ENCODE results near the gene GTF3C2. TPM values are rescaled to one million over a fixed set of nuclear protein-coding genes. Genes with fewer than 3 reads are reported as not detected.

The GTF3C2 gene
- total RNA-seq, 1 donor from 2014 or later, result 16.2 TPM

GRCh38 chr2:27376151-27376865 is 19.7 kb upstream of the GTF3C2 start:
- Histone ChIP-seq H3K9me3 (replicated peaks) (no peaks in the 10 kb centered on the region), H3K4me3 (no peak overlapping the region), H3K27me3 (ENCODE audit: low read depth) (no peaks in the 10 kb centered on the region), H3K27ac (replicated peaks) (no peak overlapping the region), H3K4me1 (peaks cover 53% of the 10 kb centered on the region), H3K36me3 (peaks cover 63% of the 10 kb centered on the region)
- TF ChIP-seq CTCF (IDR thresholded peaks at IDR 0.05; ENCODE audit: borderline replicate concordance), result no peak
- intact Hi-C loops (cut with micrococcal nuclease), result no loop called here
- DNase-seq, result no peak

- Histone ChIP-seq H3K27ac (replicated peaks) (no peak overlapping the region), H3K36me3 (peaks cover 63% of the 10 kb centered on the region), H3K9me3 (replicated peaks) (no peaks in the 10 kb centered on the region), H3K27me3 (ENCODE audit: low read depth) (no peaks in the 10 kb centered on the region), H3K4me1 (peaks cover 54% of the 10 kb centered on the region), H3K4me3 (no peak overlapping the region)
- TF ChIP-seq CTCF (IDR thresholded peaks at IDR 0.05; ENCODE audit: borderline replicate concordance), result no peak
- intact Hi-C loops (cut with micrococcal nuclease), result no loop called here
- no peak for DNase-seq
Observed at GRCh38 chr2:27375513-27376099, 19.0 kb upstream of the GTF3C2 start.

- Histone ChIP-seq H3K27me3 (ENCODE audit: low read depth) (no peaks in the 10 kb centered on the region), H3K27ac (replicated peaks) (no peak overlapping the region), H3K4me1 (peaks cover 53% of the 10 kb centered on the region), H3K9me3 (replicated peaks) (no peaks in the 10 kb centered on the region), H3K4me3 (no peak overlapping the region), H3K36me3 (peaks cover 64% of the 10 kb centered on the region)
- no peak for DNase-seq
- TF ChIP-seq CTCF (IDR thresholded peaks at IDR 0.05; ENCODE audit: borderline replicate concordance), result no peak
- intact Hi-C loops (cut with micrococcal nuclease), result no loop called here
Observed at GRCh38 chr2:27373567-27373966, 17.0 kb upstream of the GTF3C2 start.

- H3K4me1 ChIP-seq, result peaks cover 48% of the 10 kb centered on the region
- no peak overlapping the region for H3K4me3 ChIP-seq
- no peak for TF ChIP-seq CTCF (IDR thresholded peaks at IDR 0.05; ENCODE audit: borderline replicate concordance)
- intact Hi-C loops (cut with micrococcal nuclease), result no loop called here
- DNase-seq, result no peak
- no peaks in the 10 kb centered on the region for H3K27me3 ChIP-seq (ENCODE audit: low read depth)
- no peak overlapping the region for H3K27ac ChIP-seq (replicated peaks)
- H3K9me3 ChIP-seq (replicated peaks), result no peaks in the 10 kb centered on the region
- H3K36me3 ChIP-seq, result peaks cover 64% of the 10 kb centered on the region
Observed at GRCh38 chr2:27372937-27373336, 16.4 kb upstream of the GTF3C2 start.

- Histone ChIP-seq H3K4me1 (peaks cover 47% of the 10 kb centered on the region), H3K36me3 (peaks cover 64% of the 10 kb centered on the region), H3K27ac (replicated peaks) (peak overlapping the region; percentile 97), H3K9me3 (replicated peaks) (no peaks in the 10 kb centered on the region), H3K4me3 (peak overlapping the region; percentile 89), H3K27me3 (ENCODE audit: low read depth) (no peaks in the 10 kb centered on the region)
- TF ChIP-seq CTCF (IDR thresholded peaks at IDR 0.05; ENCODE audit: borderline replicate concordance), result no peak
- peak; percentile 39 for DNase-seq
- intact Hi-C loops (cut with micrococcal nuclease), result no loop called here
Observed at GRCh38 chr2:27370816-27371620, 14.5 kb upstream of the GTF3C2 start.
